Measurements from ENCODE around the gene ETV4.

DNA sequence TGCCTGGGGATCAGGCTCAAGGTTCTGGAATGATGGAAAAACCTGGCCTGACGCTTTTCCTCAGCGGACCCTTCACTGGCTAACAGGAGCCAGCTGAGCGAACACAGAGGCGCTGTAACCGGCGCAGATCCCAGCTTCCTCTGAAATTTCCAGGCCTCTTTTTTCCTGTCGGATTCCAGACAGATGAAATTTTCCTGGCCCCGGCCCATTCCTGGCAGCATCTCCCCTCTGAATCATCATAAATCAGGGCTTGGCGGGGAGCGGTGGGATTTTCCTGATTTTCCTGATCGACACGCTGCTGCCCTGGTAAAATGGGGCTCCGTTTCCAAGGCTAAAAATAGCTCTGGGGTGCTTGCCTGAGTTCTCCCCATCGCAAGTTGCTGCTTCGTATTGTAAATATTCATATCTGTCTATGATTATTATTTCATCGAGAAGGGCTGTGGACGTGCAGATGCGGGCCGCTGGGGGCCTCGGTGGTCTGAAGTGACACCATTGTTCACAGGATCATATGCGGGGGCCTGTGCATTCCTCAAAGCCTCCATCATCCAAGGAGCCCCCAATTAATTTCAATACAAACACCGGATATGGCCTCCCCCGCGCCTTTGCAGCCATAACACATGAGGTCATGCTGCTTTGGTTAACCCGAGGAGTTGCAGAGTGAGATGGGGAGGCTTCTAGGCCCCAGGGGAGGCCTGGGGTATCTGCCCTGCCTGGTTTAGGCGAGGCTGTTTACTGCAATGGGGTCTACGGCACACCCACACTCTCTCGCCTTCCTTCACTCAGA lies 45.8 kb upstream of the ETV4 start:
- TF ChIP-seq, protein P1, sequence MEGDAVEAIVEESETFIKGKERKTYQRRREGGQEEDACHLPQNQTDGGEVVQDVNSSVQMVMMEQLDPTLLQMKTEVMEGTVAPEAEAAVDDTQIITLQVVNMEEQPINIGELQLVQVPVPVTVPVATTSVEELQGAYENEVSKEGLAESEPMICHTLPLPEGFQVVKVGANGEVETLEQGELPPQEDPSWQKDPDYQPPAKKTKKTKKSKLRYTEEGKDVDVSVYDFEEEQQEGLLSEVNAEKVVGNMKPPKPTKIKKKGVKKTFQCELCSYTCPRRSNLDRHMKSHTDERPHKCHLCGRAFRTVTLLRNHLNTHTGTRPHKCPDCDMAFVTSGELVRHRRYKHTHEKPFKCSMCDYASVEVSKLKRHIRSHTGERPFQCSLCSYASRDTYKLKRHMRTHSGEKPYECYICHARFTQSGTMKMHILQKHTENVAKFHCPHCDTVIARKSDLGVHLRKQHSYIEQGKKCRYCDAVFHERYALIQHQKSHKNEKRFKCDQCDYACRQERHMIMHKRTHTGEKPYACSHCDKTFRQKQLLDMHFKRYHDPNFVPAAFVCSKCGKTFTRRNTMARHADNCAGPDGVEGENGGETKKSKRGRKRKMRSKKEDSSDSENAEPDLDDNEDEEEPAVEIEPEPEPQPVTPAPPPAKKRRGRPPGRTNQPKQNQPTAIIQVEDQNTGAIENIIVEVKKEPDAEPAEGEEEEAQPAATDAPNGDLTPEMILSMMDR (IDR thresholded peaks at IDR 0.05): no peak
- no peak for TF ChIP-seq EP300 (IDR thresholded peaks at IDR 0.05)
